Measurements from ENCODE around the gene SPAG8.
A peak's percentile ranks its signal among the peaks of the same experiment; 100 is the strongest.

The SPAG8 gene

DNA sequence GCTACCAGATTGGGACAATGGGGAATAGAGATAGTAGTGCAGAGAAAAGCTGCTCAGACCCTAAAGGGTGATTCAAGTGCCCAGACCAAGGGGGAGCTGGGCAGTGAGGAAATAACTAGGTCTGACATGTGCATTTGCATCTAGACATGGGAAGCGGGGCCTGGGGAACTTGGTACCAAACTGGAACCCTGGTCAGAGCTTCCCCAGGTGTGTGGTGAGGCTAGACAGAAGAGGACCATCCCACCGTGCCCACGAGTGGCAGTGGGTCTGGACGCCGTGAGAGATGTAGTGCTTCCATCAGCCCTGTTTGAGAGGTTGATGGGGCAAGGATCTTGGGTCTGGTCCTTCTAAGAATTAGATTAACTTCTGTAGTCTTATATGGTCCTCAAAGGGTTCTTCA is 24.5 kb upstream of the SPAG8 start:
- no peak for DNase-seq

DNA sequence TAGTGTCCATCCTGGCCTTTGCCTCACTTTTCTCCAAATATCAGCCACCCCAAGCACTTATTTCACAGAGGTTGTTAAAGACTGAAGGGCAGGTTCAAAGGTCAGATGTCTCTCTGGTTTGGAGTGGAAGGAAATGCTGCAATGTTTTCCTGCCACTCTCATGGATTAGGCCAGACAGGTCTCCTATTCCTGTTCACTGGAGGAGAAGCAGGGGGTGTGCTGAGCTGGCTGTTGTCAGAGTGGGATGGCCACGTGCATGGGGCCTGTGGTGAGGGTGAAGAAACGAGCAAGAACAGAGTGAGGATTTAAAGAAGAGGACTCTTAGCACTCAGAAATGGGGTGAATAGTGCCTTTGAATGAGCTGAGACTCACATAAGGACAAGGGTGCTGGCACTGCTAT is 23.7 kb upstream of the SPAG8 start:
- no peak for DNase-seq

DNA sequence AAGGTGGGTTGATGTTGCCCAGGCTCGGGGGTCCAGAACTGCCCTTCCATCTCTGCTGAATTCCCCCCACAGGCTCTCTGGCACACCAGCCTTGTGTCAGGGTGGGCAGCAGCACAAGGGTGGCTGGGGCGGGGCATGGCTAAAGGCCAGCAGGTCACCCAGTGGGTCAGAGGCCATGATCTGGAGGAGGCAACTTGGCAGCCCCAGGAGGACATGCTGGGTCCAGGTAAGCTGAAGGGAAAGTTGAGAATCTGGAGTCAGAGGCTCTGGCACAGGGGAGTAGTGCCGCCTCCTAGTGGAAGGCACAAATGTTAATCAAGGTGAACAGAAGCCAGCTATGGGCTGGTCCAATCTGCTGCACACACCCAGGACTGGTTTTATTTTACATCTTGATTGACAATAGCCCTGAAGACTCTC is 23.2 kb upstream of the SPAG8 start:
- DNase-seq: peak in 1 of 2 donors; percentile 20

- DNase-seq: no peak
These were observed 22.5 kb upstream of the SPAG8 start for GRCh38 chr9:35834260-35835215.

GRCh38 chr9:35832814-35833213 is 20.8 kb upstream of the SPAG8 start:
- DNase-seq: no peak

DNA sequence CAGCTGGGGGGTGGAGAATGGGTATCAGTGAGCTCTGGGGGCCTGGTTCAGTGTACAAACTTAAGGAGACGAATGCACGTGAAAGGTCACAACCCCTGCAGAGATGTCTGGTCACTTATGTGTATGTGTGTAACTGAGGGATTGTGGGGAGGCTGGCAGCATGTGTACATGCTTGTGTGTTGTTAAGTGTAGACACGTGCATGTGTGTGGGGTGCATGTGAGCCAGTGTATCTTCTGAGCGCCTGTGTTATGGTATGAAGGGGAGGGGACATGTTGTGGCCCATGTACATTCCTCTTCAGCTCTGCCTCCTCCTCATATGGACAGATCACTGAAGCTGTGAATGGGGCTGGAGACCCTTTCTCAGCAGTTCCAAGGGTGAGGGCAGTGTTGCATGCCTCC is 19.0 kb upstream of the SPAG8 start:
- no peak for DNase-seq

DNA sequence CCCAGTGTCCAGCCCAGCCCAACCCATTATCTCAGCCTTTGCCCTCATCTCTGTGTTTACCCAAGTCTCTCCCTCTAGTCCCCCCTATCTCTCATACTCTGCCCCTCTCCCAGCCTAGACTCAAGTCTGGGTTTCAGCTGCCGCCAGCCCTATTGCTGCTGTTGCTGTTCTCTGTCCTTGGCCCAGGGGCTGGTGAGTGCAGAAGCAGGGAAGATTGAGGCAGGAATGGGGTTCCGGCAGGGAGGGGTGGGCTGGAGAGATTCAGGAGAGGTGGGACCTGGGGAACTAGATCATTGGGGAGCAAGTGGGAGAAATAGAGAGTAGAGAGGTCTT is 17.7 kb upstream of the SPAG8 start:
- no peak for DNase-seq

GRCh38 chr9:35829084-35829763 is 17.2 kb upstream of the SPAG8 start, which contains the start of gene TMEM8B:
Gene TMEM8B, plus strand, starts transcription at chr9:35829228. Its CDS starts 220 bp downstream, at chr9:35829448.
- peak; percentile 93 for DNase-seq

DNA sequence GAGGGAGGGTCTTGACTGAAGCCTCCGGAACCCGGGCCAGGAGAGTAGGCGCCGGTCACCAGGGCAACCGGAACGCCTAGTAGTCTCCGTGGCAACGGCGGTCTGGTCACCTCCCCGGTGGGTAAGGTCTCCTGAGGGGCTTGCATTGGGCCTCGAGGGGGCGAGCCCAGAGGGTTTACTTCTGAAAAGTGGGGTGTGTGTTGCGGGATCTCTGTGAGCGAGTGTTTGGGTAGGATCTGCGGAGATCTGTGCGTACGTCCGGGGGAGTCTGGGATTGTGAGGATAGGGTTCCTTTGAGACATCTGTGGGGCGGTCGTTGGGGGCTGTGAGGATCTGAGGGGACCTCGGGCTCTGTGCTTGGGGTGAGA is 16.6 kb upstream of the SPAG8 start, which contains the start of gene FAM221B:
TSS of gene FAM221B (minus strand) at position 17 of the 368 bp plus-strand sequence. CDS start 2,571 bp downstream, outside the sequence.
- DNase-seq: peak in 1 of 2 donors; percentile 15

DNA sequence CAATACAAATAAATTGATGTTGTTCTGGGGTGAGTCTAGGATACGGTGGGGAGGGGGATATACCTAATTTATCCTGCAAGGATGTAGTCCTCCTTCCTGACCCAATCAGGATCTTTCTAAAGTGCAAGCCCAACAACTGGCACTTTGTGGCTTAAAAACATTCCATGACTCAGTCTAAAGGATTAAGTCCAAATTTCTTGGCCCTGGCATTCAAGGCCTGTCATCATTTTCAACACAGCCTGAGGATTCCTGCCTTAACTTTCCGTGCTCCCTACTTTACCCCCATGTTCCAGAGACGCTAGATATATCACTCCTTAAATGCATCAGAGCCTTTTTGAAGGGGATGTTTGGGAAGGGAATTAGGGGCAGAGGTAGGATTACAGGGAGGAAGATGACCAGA is 15.4 kb upstream of the SPAG8 start:
- no peak for DNase-seq

DNA sequence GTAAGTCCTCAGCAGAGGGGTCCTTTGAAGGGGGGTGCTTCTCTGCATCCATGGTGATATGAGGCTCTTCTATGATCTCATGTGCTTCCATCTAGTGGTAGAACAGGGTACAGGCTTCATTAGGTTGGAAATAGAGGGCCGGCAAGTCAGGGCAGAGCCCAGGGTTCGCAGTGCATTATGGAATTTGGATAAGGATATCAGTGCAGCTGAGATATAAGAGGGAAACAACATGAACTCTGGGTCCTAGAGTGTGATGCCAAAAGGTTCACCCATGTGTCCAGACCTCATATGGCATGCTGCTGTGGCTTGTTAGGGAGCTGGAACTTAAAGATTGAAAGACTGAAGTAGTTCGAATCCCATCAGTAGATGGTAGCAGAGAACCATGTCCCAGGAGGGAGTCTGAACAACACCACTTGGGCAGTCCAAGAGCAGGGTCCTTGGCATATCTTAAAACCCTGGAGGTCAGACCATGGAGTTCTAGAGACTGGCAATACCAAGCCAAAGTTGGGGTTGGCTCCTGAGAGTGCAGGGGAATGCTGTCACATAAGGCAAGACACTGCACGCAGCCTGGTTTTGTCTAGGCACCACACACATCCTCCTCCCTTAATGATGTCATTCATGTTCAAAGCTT is 14.1 kb upstream of the SPAG8 start:
- DNase-seq: peak; percentile 32 to 66

DNA sequence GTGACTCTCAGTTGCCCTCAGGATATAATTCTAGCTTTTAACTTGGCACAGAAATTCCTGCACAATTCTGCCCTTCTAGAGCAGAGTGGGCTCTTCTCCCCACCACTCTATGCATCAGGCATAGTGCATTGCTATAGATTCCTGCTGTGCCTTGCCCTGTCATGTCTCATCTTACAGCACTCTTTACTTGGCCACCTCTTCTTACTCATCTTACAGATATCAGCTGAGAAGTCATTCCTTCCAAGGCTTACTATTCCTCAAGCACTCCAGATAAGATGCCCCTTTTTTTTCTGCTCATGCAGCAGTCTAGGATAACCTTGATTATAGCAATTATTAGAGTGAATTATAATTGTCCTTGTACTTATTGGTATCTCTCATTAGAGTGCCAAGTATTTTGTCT is 10.9 kb upstream of the SPAG8 start:
- DNase-seq: no peak

GRCh38 chr9:35820076-35820475 is 8.0 kb upstream of the SPAG8 start:
- no peak for DNase-seq

GRCh38 chr9:35818341-35818740 is 6.3 kb upstream of the SPAG8 start:
- DNase-seq: no peak

GRCh38 chr9:35816708-35817107 is 4.6 kb upstream of the SPAG8 start:
- DNase-seq: no peak

DNA sequence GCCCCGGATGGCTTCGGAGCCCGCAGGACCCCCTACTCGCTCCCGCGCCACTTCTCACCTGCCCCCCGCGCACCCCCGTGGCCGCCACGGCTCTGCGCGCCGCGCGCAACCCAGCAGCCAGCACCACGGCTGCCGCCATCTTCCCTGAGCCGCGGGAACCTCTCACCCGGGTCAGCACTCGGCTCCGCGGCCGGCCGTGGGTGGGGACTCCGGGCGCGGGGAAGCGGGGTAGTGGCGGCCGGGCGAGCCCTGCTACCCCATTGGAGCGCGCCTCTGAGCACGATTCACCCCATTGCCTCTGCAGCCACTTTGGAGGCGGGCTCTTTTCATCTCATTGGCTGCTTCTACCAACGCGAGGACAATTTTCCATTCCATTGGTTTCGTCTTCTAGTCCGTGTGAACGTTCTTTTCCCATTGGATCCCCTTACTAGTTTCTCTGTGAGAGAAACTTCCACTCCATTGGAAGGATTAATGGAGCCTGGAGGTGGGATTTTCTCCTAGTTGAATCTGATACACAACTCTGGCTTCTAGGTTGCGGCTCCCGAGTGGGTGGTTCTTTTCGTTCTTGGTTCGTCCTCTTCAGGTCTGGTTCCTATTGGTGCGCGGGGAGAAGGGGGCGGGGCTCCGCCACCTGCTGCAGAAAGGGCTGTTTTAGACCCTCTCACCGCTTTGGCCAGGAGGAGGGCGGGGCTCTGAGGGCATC is 2.9 kb upstream of the SPAG8 start, which contains the start of gene HINT2:
TSS of gene HINT2 (minus strand) at position 202 of the 703 bp plus-strand sequence. CDS start at position 139, 63 bp downstream.
- peak; percentile 98 for DNase-seq

DNA sequence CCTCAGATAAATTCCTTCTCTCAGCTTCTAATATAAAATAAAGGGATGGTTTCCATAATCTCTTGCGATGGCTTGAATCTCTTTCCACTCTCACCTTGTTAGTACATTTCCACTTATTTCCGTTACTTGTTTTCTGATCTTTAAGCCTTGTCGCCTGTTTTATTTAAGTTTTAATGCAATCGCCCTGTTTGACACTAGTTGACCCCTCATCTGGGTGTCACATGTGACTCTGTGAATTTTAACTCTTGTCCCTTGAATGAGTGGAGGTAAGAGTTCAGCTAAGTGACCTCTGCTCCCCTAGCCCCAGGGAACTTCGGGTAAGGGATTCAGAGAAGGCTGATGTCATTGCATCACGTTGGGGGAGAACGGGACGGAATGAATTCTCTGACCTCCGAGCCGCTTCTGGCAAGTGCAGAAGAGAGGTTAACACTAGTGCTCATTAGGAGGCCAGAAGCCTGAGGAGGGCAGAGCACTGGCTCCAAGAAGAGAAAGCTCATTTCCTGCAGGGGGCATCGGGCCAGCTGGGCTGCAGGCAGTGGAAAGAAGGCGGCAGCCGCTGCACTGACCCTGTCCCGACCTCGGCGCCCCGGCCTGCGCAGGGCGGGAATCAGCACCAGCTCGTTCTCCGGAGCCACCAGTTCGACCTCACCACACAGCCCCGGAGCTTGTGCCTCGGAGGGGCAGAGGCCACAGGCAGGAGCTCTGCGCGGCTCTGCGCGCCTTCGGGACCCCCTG is 2.2 kb upstream of the SPAG8 start:
- peak; percentile 34 to 46 for DNase-seq

DNA sequence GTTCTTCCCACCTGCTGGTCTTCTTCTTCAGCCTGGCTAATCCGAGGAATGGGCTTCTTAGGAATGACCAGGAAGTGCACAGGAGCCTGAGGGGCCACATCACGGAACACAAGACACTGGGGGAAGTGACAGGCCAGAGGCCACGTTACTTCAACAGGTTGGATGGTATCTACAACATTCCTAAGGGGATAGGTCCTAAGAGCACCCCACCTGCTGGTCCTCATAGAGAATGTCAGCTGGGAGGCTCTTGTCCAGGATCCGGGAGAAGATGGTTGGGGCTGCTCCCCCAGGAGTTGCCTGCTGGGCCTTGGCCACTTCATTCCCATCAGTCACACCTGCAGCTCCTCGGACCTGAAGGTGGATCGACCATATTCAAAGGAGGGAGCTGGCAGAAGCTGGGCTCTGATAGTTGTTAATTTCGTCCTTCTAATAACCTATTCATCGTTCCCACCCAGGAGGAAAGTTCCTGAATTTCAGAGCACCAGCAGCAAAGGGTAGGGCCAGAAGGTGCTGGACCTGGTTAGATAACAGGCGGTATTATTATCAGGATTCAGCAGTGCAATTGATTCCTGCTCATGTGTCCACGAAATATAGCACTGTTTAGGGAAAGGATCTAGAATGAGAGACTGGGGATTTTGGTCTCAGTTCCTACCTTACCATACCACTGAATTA is 1.5 kb upstream of the SPAG8 start:
- no peak for DNase-seq

- DNase-seq: no peak
These were observed 559 bp downstream of the SPAG8 start for GRCh38 chr9:35811381-35812024.

- no peak for DNase-seq
These were observed 1.9 kb downstream of the SPAG8 start for GRCh38 chr9:35810122-35810521.

DNA sequence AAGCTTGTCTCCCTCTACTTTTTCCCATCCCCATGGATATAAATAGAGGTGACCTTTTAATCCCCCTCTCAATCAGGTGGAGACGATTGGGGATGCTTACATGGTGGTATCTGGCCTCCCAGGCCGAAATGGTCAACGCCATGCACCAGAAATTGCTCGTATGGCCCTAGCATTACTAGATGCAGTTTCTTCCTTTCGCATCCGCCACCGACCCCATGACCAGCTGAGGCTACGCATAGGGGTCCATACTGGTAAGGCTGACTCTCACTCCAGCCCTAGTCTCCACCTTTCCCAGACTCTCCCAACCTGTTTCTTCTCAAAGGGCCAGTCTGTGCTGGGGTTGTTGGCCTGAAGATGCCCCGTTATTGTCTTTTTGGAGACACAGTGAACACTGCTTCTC is 3.6 kb downstream of the SPAG8 start:
- no peak for DNase-seq
